Suprapubic skin (tissue), 4 donors: ENCODE data around the gene INPP1. TPM values are rescaled to one million over a fixed set of nuclear protein-coding genes. Genes with fewer than 3 reads are reported as not detected.
A peak's percentile ranks its signal among the peaks of the same experiment; 100 is the strongest.

Experiments
- DNase-seq, 2 donors: peaks; one replicate each; pipeline ENCODE4 v3.0.0-alpha.2; 2019; ENCODE audit warnings: low spot score in 2 of 2
- H3K27ac ChIP-seq: fragments of 200-600 bp; sonication (generic); one replicate; pipeline ENCODE4 v1.5.1; 2019
- H3K27me3 ChIP-seq: fragments of 200-600 bp; sonication (generic); one replicate; pipeline ENCODE4 v1.5.1; 2019
- H3K36me3 ChIP-seq: fragments of 200-600 bp; sonication (generic); one replicate; pipeline ENCODE4 v1.5.1; 2019
- H3K4me1 ChIP-seq: fragments of 200-600 bp; sonication (generic); one replicate; pipeline ENCODE4 v1.5.1; 2019
- H3K4me3 ChIP-seq: fragments of 200-600 bp; sonication (generic); one replicate; pipeline ENCODE4 v1.5.1; 2019; ENCODE audit warnings: mild to moderate bottlenecking
- H3K9me3 ChIP-seq: fragments of 200-600 bp; sonication (generic); one replicate; pipeline ENCODE4 v1.5.1; 2019
- EP300 ChIP-seq: sonication (generic); formaldehyde crosslinking; IDR thresholded peaks from one replicate; pipeline ENCODE4 v1.6.1; 2017; ENCODE audit warnings: antibody characterized with exemption
- POLR2A ChIP-seq, 2 donors: fragments of 450-650 bp; IDR thresholded peaks; one replicate each; pipeline ENCODE4 v1.6.1; 2017; ENCODE audit warnings: antibody characterized with exemption in 2 of 2, mild to moderate bottlenecking in 2 of 2, moderate library complexity in 2 of 2
- POLR2AphosphoS5 ChIP-seq, 3 donors: sonication (generic); formaldehyde crosslinking; IDR thresholded peaks; one replicate each; pipeline ENCODE4 v1.6.1; 2017; ENCODE audit warnings: antibody characterized with exemption in 3 of 3
- WGBS: methylation state at CpG from one replicate; pipeline ENCODE4 v1.1.5; 2018; 5-methylcytosine and 5-hydroxymethylcytosine counted together
- total RNA-seq, 4 donors: library from RNA; depleted of rRNA; stranded (reverse); fragments of >200 nt; gene quantifications; one replicate each; pipeline ENCODE4 v1.1.0, GENCODE V29; 2016
- TF ChIP-seq, protein P1 (sequence below), 2 donors: fragments of 200-600 bp in 1 of 2; fragments of 450-650 bp in 1 of 2; sonication (generic) in 1 of 2; IDR thresholded peaks; one replicate each; pipeline ENCODE4 v1.5.1; 2016 to 2019; ENCODE audit warnings: antibody characterized with exemption in 2 of 2, mild to moderate bottlenecking in 1 of 2, moderate library complexity in 1 of 2

Gene INPP1
- total RNA-seq, 4 donors from 2014 or later, result 14.0 to 26.5 (median 17.5) TPM

DNA sequence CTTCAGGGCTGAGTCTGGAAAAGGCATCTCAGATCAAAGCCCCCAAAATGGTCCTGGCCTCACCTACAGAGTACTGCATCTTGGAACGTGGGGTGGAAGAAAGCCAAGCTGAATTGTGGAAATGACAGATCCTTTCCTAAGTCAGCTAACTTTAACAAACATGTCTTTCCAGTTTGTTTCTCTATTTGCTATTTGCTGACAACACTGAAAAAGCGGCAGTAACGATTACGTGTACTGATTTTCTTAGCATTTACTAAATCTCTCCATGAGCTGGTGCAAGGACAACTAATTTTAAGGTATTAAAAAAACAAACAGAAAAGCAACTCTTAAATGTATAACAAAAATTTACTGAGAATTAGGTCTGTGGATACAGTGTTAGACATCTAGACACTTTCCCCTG is 24.9 kb upstream of the INPP1 start:
- Histone ChIP-seq H3K9me3 (no peaks in the 10 kb centered on the region), H3K4me3 (peak overlapping the region; percentile 84), H3K27ac (peak overlapping the region; percentile 93), H3K4me1 (peaks cover 57% of the 10 kb centered on the region), H3K27me3 (no peaks in the 10 kb centered on the region), H3K36me3 (no peaks in the 10 kb centered on the region)
- no peak for TF ChIP-seq POLR2A (IDR thresholded peaks at IDR 0.05)
- no peak for TF ChIP-seq EP300
- no peak for TF ChIP-seq POLR2AphosphoS5 (IDR thresholded peaks at IDR 0.05)
- TF ChIP-seq, protein P1, sequence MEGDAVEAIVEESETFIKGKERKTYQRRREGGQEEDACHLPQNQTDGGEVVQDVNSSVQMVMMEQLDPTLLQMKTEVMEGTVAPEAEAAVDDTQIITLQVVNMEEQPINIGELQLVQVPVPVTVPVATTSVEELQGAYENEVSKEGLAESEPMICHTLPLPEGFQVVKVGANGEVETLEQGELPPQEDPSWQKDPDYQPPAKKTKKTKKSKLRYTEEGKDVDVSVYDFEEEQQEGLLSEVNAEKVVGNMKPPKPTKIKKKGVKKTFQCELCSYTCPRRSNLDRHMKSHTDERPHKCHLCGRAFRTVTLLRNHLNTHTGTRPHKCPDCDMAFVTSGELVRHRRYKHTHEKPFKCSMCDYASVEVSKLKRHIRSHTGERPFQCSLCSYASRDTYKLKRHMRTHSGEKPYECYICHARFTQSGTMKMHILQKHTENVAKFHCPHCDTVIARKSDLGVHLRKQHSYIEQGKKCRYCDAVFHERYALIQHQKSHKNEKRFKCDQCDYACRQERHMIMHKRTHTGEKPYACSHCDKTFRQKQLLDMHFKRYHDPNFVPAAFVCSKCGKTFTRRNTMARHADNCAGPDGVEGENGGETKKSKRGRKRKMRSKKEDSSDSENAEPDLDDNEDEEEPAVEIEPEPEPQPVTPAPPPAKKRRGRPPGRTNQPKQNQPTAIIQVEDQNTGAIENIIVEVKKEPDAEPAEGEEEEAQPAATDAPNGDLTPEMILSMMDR (IDR thresholded peaks at IDR 0.05), result no peak
- WGBS, result 33% methylated on average over 4 of the region's 4 CpGs
- DNase-seq, result no peak

- DNase-seq, result no peak
- WGBS, result 2% methylated on average over 12 of the region's 12 CpGs
- peaks cover 52% of the 10 kb centered on the region for H3K4me1 ChIP-seq
- H3K4me3 ChIP-seq, result peak overlapping the region; percentile 84
- no peaks in the 10 kb centered on the region for H3K27me3 ChIP-seq
- no peaks in the 10 kb centered on the region for H3K9me3 ChIP-seq
- no peaks in the 10 kb centered on the region for H3K36me3 ChIP-seq
- TF ChIP-seq, protein P1 (IDR thresholded peaks at IDR 0.05), result no peak
- TF ChIP-seq POLR2AphosphoS5 (IDR thresholded peaks at IDR 0.05), result no peak
- TF ChIP-seq EP300, result no peak
- no peak for TF ChIP-seq POLR2A (IDR thresholded peaks at IDR 0.05)
- H3K27ac ChIP-seq, result peak overlapping the region; percentile 93
These were observed 24.3 kb upstream of the INPP1 start for GRCh38 chr2:190318931-190319554.

DNA sequence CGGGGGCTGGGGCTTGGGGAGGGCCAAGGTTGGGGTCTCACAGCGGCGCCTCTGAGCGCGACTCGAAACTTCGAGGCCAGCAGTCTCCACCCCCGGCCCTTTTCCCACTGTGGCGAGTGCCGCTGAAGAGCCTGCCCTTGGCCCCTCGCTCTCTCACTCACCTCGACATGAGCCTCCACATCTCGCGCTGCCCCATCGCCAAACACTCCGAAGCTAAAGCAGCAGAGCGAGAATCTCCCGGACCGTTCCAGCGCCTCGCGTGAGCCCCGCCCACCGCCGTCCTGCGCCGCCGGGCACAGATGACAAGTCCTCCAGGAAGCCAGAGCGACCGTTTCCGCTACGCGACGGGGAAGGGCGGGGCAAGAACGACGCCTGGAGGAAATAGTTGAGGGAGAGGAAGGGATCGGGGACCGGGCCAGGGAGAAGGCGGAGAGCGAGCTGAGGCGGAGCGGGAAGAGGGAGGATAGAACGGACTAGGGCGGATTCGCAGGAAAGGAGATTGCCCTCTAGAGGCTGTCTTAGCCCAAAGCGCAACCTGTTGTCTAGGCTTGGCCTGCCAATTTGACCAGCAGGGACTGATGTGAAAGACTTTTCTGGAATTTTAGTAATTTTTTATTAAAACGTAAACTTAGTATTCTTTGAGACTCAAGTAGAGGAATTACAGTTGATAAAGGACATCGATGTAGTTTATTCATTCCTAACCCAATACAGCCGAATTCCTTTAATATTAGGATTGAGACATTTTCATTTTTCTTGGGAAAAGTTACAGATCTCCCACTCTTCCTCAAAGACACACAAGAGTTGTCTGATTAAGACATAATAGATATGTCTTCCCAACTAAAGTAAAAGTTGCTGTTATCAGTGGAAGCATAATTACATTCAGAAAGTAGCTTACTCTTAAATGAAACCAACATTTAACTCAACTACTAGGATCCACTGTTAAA is 23.6 kb upstream of the INPP1 start, which contains the start of gene HIBCH:
TSS of gene HIBCH (minus strand) at position 272 of the 944 bp plus-strand sequence. CDS start at position 196, 76 bp downstream.
- peak within 1 kb of the TSS; percentile 84 for H3K4me3 ChIP-seq
- peak within 1 kb of the TSS; percentile 93 for H3K27ac ChIP-seq
- 1% methylated on average over 45 of the region's 50 CpGs for WGBS
- no peaks in the 10 kb centered on the region for H3K27me3 ChIP-seq
- H3K9me3 ChIP-seq, result no peaks in the 10 kb centered on the region
- no peaks in the 10 kb centered on the region for H3K36me3 ChIP-seq
- H3K4me1 ChIP-seq, result peaks cover 47% of the 10 kb centered on the region
- peak; percentile 98 to 99 for DNase-seq
- TF ChIP-seq, protein P1 (IDR thresholded peaks at IDR 0.05), result peak; percentile 44 to 78
- TF ChIP-seq EP300 (no peak), POLR2A (IDR thresholded peaks at IDR 0.05) (peak in 1 of 2 donors; percentile 35), POLR2AphosphoS5 (IDR thresholded peaks at IDR 0.05) (peak in 2 of 3 donors; percentile 88 to 96)

DNA sequence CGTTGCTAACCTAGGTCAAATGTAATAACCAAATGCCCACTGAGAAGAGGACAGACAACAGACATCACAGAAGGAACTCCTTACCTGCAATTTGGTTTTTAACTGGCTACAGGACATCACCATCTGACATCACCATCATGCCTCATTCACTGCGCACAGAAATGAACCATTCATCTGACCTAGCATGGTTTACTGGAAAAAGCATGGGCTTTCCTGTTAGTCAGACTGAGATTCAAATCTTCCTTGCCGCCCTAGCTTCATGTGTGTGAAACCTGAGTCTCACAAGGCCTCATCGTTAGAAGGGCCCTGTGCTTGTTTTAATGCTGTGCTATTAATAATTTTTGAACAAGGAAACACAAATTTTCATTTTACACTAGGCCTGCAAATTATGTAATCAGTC is 22.7 kb upstream of the INPP1 start:
- H3K36me3 ChIP-seq, result no peaks in the 10 kb centered on the region
- 84% methylated on average over 4 of the region's 4 CpGs for WGBS
- peaks cover 38% of the 10 kb centered on the region for H3K4me1 ChIP-seq
- TF ChIP-seq POLR2A (IDR thresholded peaks at IDR 0.05), result no peak
- TF ChIP-seq, protein P1 (IDR thresholded peaks at IDR 0.05), result no peak
- H3K4me3 ChIP-seq, result no peak overlapping the region
- DNase-seq, result no peak
- H3K9me3 ChIP-seq, result no peaks in the 10 kb centered on the region
- peak overlapping the region; percentile 93 for H3K27ac ChIP-seq
- H3K27me3 ChIP-seq, result no peaks in the 10 kb centered on the region

GRCh38 chr2:190323406-190323805 is 20.0 kb upstream of the INPP1 start:
- Histone ChIP-seq H3K9me3 (no peaks in the 10 kb centered on the region), H3K27me3 (no peaks in the 10 kb centered on the region), H3K27ac (no peak overlapping the region), H3K4me1 (peaks cover 17% of the 10 kb centered on the region), H3K4me3 (no peak overlapping the region), H3K36me3 (no peaks in the 10 kb centered on the region)
- no peak for DNase-seq
- TF ChIP-seq, protein P1 (IDR thresholded peaks at IDR 0.05), result no peak
- TF ChIP-seq POLR2A (IDR thresholded peaks at IDR 0.05) (no peak), POLR2AphosphoS5 (IDR thresholded peaks at IDR 0.05) (no peak), EP300 (no peak)
